Tibial artery (tissue), 4 donors: ENCODE measurements around the gene FERMT2.

Experiments
- DNase-seq, 2 donors: peaks; one replicate each; pipeline ENCODE4 v3.0.0-alpha.2; 2019
- H3K27ac ChIP-seq, 2 donors: fragments of 200-600 bp; sonication (generic) in 1 of 2; 1 replicate in 1 of 2; 2 replicates in 1 of 2; pipeline ENCODE4 v1.5.1; 2018 to 2019; ENCODE audit warnings: mild to moderate bottlenecking in 1 of 2
- H3K27me3 ChIP-seq, 2 donors: fragments of 200-600 bp; sonication (generic) in 1 of 2; one replicate each; pipeline versions ENCODE4 v1.5.1 to v1.6.0; 2016 to 2019
- H3K36me3 ChIP-seq, 3 donors: fragments of 200-600 bp; sonication (generic) in 2 of 3; one replicate each; pipeline ENCODE4 v1.5.1; 2016 to 2019; ENCODE audit warnings: mild to moderate bottlenecking in 2 of 3
- H3K4me1 ChIP-seq, 4 donors: fragments of 200-600 bp; sonication (generic) in 2 of 4; 1 replicate in 3 of 4; 2 replicates in 1 of 4; pipeline ENCODE4 v1.5.1; 2016 to 2019
- H3K4me3 ChIP-seq, 2 donors: fragments of 200-600 bp; sonication (generic) in 1 of 2; 1 replicate in 1 of 2; 2 replicates in 1 of 2; pipeline ENCODE4 v1.5.1; 2018 to 2019; ENCODE audit warnings: mild to moderate bottlenecking in 2 of 2
- H3K9me3 ChIP-seq, 3 donors: fragments of 200-600 bp; sonication (generic) in 1 of 3; one replicate each; pipeline ENCODE4 v1.5.1; 2016 to 2019
- CTCF ChIP-seq, 2 experiments: fragments of 200-600 bp in 1 of 2; fragments of 450-650 bp in 1 of 2; IDR thresholded peaks; one replicate each; pipeline ENCODE4 v1.5.1; 2017 to 2019; ENCODE audit warnings: antibody characterized with exemption in 2 of 2, mild to moderate bottlenecking in 1 of 2, moderate library complexity in 1 of 2
- intact Hi-C: fragments of 100-400 bp; cut with DNase I; formaldehyde crosslinking; loops from one replicate; pipeline ENCODE4 v1.15.0; 2023; ENCODE audit warnings: low total_unique reads

FERMT2 gene

GRCh38 chr14:52988139-52988538 lies 37.3 kb upstream of the FERMT2 start:
- Histone ChIP-seq H3K27ac (no peak overlapping the region), H3K36me3 (no peaks in the 10 kb centered on the region), H3K4me1 (no peaks in the 10 kb centered on the region), H3K27me3 (no peaks in the 10 kb centered on the region), H3K4me3 (no peak overlapping the region), H3K9me3 (no peaks in the 10 kb centered on the region)
- no peak for TF ChIP-seq CTCF (IDR thresholded peaks at IDR 0.05)
- intact Hi-C loops, result no loop called here
- no peak for DNase-seq

- Histone ChIP-seq H3K9me3 (no peaks in the 10 kb centered on the region), H3K27ac (no peak overlapping the region), H3K27me3 (no peaks in the 10 kb centered on the region), H3K4me3 (no peak overlapping the region), H3K36me3 (no peaks in the 10 kb centered on the region), H3K4me1 (no peaks in the 10 kb centered on the region)
- intact Hi-C loops, result no loop called here
- TF ChIP-seq CTCF (IDR thresholded peaks at IDR 0.05), result no peak
- no peak for DNase-seq
Measured at GRCh38 chr14:52987514-52987913, 36.7 kb upstream of the FERMT2 start.

- TF ChIP-seq CTCF (IDR thresholded peaks at IDR 0.05), result no peak
- no peaks in the 10 kb centered on the region for H3K27me3 ChIP-seq
- no peaks in the 10 kb centered on the region for H3K4me1 ChIP-seq
- H3K27ac ChIP-seq, result no peak overlapping the region
- H3K9me3 ChIP-seq, result no peaks in the 10 kb centered on the region
- intact Hi-C loops, result no loop called here
- no peak overlapping the region for H3K4me3 ChIP-seq
- DNase-seq, result no peak
- no peaks in the 10 kb centered on the region for H3K36me3 ChIP-seq
Measured at GRCh38 chr14:52987042-52987441, 36.2 kb upstream of the FERMT2 start.

- Histone ChIP-seq H3K4me1 (peaks cover 0 to 13% (median 2%) of the 10 kb centered on the region in 4 donors), H3K27ac (peak overlapping the region in 1 of 2 donors; percentile 4), H3K36me3 (no peaks in the 10 kb centered on the region), H3K9me3 (no peaks in the 10 kb centered on the region), H3K4me3 (no peak overlapping the region), H3K27me3 (no peaks in the 10 kb centered on the region)
- no peak for TF ChIP-seq CTCF (IDR thresholded peaks at IDR 0.05)
- DNase-seq, result no peak
- intact Hi-C loops, result no loop called here
Measured at GRCh38 chr14:52977798-52978197, 26.9 kb upstream of the FERMT2 start.

GRCh38 chr14:52974406-52974805 lies 23.6 kb upstream of the FERMT2 start:
- no peak for DNase-seq
- no peaks in the 10 kb centered on the region for H3K9me3 ChIP-seq
- no peak overlapping the region for H3K4me3 ChIP-seq
- peaks cover 0 to 13% (median 2%) of the 10 kb centered on the region in 4 donors for H3K4me1 ChIP-seq
- TF ChIP-seq CTCF (IDR thresholded peaks at IDR 0.05), result no peak
- H3K27ac ChIP-seq, result no peak overlapping the region
- intact Hi-C loops, result no loop called here
- no peaks in the 10 kb centered on the region for H3K36me3 ChIP-seq
- H3K27me3 ChIP-seq, result no peaks in the 10 kb centered on the region

GRCh38 chr14:52961060-52961639 lies 10.3 kb upstream of the FERMT2 start:
- intact Hi-C loops, result loop anchor here (1.0 to 5.0 kb wide), 2 partner anchors 91 to 138 kb away; no protein-coding TSS in a partner anchor
- Histone ChIP-seq H3K36me3 (no peaks in the 10 kb centered on the region), H3K27me3 (no peaks in the 10 kb centered on the region), H3K9me3 (no peaks in the 10 kb centered on the region), H3K4me3 (no peak overlapping the region), H3K27ac (peak overlapping the region; percentile 30 to 51), H3K4me1 (peaks cover 0 to 10% (median 3%) of the 10 kb centered on the region in 4 donors)
- DNase-seq, result peak; percentile 49 to 66
- TF ChIP-seq CTCF (IDR thresholded peaks at IDR 0.05), result peak; percentile 72 to 84
